ENCODE data around the gene ICOSLG. TPM values are rescaled to one million over a fixed set of nuclear protein-coding genes. Genes with fewer than 3 reads are reported as not detected.

Gene ICOSLG
- total RNA-seq, 1 donor, result 15.4 TPM

DNA sequence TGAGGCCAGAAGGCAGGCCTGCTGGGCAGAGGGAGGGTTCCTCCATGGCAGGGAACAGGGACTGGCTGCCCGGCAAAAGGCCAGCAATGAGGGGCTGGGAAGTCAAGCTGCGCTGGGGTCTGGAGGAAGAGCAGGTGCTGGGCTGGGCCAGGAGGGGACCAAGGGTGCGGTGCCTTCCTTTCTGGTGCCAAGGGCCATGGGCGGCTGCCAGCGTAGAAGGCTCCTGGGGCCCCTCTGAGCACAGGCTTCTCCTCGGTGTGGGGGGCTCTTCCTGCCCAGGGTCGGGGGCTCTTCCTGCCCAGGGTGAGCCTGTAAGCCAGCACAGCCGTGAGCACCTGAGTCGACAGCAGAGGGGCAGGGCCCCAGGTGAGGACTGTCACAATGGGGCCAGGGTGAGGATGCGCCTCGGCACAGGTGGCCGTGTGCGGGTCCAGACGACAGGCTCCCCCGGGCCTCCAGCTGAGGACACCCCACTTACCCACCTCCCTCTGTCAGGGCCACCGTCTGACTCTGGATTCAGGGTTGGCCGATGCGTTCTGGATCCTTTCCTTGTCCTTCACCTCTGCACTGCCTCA is 31.6 kb upstream of the ICOSLG start:
- H3K27me3 ChIP-seq (ENCODE audit: insufficient read depth, low read length), result no peaks in the 10 kb centered on the region
- no peaks in the 10 kb centered on the region for H3K4me1 ChIP-seq (ENCODE audit: insufficient read depth, low read length)

DNA sequence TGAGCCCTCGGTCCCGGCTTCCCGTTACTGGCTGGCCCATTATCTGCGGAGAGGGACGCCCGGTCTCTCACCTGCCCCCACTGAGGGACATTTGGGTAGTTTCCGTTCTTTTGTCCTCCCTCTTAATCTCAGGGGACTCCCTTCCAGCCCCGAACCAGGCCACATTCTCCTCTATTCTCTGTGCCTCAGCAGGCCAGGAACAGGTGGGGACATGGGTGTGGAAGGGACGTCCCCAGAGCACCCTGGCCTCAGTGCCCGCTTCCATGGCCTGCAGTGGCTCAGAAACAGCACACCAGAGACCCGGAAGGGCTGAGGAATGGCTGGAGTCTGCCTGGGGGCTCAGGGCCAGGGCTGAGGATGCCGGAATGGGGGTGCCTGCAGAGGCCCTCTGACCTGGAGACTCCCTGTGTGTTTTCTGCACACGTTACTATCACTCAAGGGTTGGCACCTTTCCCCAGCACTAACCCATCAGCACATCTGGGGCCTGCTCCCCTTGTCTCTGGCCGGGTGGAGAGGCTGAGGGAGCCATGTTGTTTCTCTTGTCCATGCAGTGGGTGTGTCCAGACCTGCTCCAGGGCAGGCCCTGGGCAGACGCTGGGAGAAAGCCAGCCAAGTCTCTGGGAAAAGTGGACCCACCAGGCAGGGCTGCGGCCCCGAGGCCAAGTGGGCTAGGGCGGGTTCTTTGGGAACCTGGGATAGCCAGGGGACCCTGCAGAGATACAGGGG is 31.0 kb upstream of the ICOSLG start:
- no peaks in the 10 kb centered on the region for H3K4me1 ChIP-seq (ENCODE audit: insufficient read depth, low read length)

More for the DNA sequence above, 31.6 kb upstream of the ICOSLG start:
- H3K4me3 ChIP-seq (ENCODE audit: low read length), result no peak overlapping the region
- H3K9me3 ChIP-seq (ENCODE audit: low read depth, low read length), result no peaks in the 10 kb centered on the region

DNA sequence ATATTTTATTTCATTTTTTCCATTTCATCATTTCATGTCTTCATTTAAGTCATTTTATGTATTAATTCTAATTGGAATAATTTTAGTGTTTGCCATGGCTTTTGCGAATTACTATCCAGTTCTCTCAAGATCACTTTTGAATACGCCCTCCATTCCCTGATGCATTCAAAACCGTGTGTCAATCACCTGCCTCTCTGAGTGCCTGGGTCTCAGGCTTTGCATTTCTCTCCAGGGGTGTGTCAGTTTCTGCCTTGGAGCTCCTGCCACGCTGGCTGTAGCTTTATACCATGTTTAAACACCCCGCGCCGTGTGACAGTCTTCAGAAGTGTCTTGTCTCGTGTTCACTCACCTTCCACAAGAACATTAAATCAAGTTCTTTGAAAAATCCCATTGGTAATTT is 28.3 kb upstream of the ICOSLG start:
- Histone ChIP-seq H3K27me3 (ENCODE audit: insufficient read depth, low read length) (no peaks in the 10 kb centered on the region), H3K4me3 (ENCODE audit: low read length) (no peak overlapping the region), H3K9me3 (ENCODE audit: low read depth, low read length) (no peaks in the 10 kb centered on the region), H3K4me1 (ENCODE audit: insufficient read depth, low read length) (no peaks in the 10 kb centered on the region)

More for the DNA sequence above, 31.0 kb upstream of the ICOSLG start:
- H3K4me3 ChIP-seq (ENCODE audit: low read length), result no peak overlapping the region
- H3K27me3 ChIP-seq (ENCODE audit: insufficient read depth, low read length), result no peaks in the 10 kb centered on the region
- no peaks in the 10 kb centered on the region for H3K9me3 ChIP-seq (ENCODE audit: low read depth, low read length)

DNA sequence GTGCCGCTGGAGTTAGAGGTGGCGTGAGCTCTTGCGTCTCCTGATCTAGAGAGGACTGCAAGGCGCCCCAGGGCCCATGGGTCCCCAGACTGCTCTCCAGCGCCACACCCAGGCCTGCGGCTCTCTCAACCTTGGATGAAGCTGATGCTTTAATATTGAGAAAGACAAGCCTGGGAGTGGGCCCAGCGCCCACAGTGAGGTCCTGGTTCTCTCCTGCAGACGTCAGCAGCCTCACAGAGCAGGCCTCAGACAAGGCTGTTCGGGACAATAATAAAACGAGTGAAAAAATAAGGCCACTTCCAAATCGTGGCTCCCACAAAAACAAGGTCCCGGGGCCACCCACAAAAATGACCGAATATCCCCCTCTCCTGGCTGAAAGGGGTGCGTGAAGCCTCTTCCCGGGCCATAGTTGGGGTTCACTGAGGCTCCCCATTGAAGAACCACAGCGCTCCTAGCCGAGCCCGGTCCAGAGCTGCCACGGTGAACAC is 27.0 kb upstream of the ICOSLG start:
- H3K27me3 ChIP-seq (ENCODE audit: insufficient read depth, low read length), result no peaks in the 10 kb centered on the region
- no peak overlapping the region for H3K4me3 ChIP-seq (ENCODE audit: low read length)
- H3K4me1 ChIP-seq (ENCODE audit: insufficient read depth, low read length), result no peaks in the 10 kb centered on the region
- no peaks in the 10 kb centered on the region for H3K9me3 ChIP-seq (ENCODE audit: low read depth, low read length)

DNA sequence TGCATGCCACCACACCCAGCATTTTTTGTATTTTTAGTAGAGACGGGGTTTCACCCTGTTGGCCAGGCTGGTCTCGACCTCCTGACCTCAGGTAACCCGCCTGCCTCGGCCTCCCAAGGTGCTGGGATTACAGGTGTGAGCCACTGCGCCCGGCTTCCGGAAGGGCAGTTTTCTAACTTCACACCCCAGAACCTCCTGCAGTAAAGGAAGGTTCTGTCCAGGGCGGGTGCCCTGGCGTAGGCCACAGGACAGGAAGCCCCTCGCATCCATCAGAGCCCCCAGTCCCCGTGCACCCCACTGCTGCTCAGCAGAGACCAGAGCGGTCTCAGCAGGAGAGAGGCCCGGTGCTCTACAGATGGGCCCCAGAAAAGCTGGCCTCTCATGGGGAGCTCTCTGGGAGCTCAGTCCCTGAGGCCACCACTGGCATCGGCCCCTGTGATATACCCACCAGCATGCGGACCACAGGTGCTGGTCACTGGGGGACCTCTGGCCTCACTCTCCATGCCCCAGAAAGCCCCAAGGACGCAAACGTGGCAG is 25.1 kb upstream of the ICOSLG start:
- Histone ChIP-seq H3K9me3 (ENCODE audit: low read depth, low read length) (no peaks in the 10 kb centered on the region), H3K4me3 (ENCODE audit: low read length) (no peak overlapping the region), H3K4me1 (ENCODE audit: insufficient read depth, low read length) (no peaks in the 10 kb centered on the region), H3K27me3 (ENCODE audit: insufficient read depth, low read length) (no peaks in the 10 kb centered on the region)

DNA sequence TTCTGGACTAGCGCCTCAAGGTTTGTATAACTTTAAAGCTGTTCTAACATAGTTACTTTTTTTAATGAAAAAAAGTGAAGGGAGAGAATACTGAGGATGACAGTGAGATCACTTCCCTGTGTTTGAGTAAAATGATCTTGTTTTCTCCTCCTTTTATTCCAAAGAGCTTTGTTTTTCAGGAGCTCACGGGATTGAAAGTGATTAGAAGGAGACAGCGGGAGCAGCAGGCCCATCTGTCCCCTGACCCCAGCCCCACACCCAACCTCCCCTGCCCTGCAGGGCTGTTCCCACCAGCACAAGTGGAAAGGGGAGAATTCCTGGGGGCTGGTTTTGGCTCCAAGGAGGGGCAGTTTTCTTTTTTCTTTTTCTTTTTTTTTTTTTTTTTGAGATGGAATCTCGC is 23.0 kb upstream of the ICOSLG start:
- H3K4me1 ChIP-seq (ENCODE audit: insufficient read depth, low read length), result no peaks in the 10 kb centered on the region
- H3K27me3 ChIP-seq (ENCODE audit: insufficient read depth, low read length), result no peaks in the 10 kb centered on the region
- H3K4me3 ChIP-seq (ENCODE audit: low read length), result no peak overlapping the region
- H3K9me3 ChIP-seq (ENCODE audit: low read depth, low read length), result no peaks in the 10 kb centered on the region

DNA sequence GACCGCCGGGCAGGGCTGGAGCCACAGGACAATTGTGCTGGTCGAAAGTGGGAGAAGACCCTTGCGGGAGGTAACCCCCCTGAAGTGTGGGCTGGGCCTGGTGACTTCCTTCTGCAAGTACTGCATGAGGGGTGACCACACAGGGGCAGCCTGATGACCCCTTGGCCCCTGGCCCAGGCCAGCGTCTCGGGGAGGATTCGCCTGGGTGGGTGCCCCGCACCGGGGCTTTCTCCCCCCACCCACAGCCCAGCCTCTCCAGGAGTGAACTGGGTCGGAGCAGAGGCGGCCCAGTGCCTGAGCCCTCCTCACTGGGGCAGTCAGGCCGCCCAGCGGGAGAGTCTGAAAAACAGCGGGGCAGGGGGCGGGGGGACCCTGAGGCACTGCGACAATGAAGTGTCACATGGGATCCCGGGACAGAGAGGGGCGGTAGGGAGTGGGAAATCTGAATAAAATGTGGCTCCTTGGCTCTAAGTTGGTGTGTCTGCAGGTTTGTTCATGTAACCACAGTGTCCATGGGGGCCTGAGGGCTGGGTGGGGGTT is 22.5 kb upstream of the ICOSLG start:
- H3K4me1 ChIP-seq (ENCODE audit: insufficient read depth, low read length), result no peaks in the 10 kb centered on the region
- no peaks in the 10 kb centered on the region for H3K27me3 ChIP-seq (ENCODE audit: insufficient read depth, low read length)
- H3K4me3 ChIP-seq (ENCODE audit: low read length), result no peak overlapping the region
- no peaks in the 10 kb centered on the region for H3K9me3 ChIP-seq (ENCODE audit: low read depth, low read length)

DNA sequence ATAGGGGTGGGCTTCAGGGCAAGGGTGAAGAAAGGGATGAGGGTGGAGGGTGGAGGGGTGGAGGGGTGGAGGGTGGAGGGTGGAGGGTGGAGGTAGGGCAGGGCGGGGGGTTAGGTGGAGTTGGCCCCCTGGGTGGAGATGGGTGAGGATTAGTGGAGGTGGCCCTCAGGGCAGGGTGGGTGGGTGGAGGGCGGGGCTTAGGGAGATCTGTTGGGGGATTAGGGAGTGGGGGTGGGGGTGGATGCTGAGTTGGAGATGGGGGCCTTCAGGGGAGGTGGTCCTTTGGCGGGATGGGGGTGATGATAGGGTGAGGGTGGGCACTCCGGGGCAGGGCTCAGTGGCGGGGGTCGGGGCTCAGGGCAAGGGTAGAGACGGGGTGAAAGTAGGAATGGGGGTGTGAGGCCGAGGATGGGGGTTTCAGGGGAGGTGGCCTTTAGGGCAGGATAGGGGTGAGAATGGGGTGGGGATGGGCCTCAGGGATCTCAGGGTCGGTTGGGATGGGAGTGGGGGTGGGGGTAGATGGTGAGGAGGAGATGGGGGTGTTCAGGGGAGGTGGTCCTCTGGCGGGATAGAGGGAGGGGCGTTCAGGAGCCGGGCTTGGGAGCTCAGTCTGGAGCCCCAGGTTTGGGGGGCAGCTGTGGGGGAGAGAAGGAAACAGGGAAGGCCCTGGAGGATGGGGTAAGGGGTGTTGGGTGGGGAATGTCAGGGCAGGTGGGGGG is 21.8 kb upstream of the ICOSLG start:
- Histone ChIP-seq H3K9me3 (ENCODE audit: low read depth, low read length) (no peaks in the 10 kb centered on the region), H3K4me1 (ENCODE audit: insufficient read depth, low read length) (no peaks in the 10 kb centered on the region), H3K4me3 (ENCODE audit: low read length) (no peak overlapping the region), H3K27me3 (ENCODE audit: insufficient read depth, low read length) (no peaks in the 10 kb centered on the region)

DNA sequence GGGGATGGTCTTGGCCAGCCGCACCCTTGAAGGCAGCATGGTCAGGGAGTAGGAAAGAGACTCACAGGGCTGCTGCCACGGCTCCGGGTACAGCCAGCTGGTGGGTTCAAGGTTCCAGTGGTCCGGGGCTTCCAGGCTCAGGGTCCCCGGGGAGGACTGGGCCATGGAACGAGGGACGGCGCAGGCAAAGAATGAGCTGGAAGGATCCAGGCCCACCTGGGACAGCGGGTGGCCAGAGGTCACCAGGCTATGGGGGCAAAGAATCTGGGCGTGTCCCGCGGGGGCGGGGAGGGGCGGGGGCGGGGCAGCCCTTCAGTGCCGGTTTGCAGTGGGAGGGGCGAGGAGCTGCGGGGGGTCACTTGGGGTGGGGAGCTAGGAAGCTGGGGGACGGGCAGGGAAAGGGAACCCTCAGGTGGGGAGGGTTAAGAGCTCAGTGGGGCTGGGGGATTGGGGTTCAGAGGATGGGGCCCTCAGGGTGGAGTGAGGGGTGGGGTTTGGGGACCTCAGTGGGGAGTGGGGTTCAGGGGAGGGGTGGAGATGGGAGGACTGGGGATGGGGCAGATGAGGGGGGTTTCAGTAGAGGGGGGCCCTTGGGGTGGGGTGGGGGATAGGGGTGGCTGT is 21.0 kb upstream of the ICOSLG start, which contains the start of gene DNMT3L:
TSS of gene DNMT3L (minus strand) at position 223 of the 621 bp plus-strand sequence. CDS start 638 bp downstream, outside the sequence.
- H3K27me3 ChIP-seq (ENCODE audit: insufficient read depth, low read length), result no peaks in the 10 kb centered on the region
- no peaks in the 10 kb centered on the region for H3K4me1 ChIP-seq (ENCODE audit: insufficient read depth, low read length)
- H3K9me3 ChIP-seq (ENCODE audit: low read depth, low read length), result no peaks in the 10 kb centered on the region
- no peak within 1 kb of the TSS for H3K4me3 ChIP-seq (ENCODE audit: low read length)

DNA sequence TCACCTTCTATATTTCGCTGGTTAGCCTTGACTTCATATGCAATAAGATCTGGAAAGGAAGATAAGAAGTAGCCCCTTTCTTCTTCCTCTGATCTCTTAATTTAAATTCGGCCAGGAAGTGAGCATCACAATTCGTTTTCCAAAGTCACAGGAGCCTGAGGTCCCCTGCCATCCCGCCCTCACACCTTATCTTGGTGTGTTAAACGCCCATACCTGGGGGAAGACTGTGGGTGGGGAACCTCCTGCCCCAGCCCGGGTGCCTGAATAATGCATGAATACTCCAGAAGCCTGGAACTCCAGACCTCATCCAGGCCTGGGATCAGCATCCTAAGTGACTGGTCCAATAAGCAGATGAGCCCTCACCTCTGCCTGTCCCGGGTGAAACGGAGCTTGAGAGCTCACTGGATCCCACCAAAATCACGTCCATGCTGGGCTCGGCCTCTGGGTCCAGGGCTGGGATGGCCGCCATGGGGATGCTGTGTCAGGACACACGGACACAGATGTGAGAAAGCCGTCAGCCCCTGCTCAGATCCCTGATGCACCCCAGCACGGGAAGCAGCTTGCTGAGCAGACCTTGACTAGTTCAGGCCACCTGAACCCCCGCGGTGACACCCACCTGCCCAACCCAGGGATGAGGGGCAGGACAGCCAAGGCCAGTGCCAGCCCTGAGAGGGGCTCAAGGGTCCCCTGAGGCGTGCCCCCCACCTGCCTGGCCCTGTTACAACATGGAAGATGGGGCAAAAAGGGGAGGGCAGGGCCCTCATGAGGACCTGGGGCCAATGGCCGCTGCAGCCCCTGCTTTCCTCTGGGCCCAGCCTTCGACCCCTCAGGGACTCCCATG is 20.3 kb upstream of the ICOSLG start:
- no peaks in the 10 kb centered on the region for H3K4me1 ChIP-seq (ENCODE audit: insufficient read depth, low read length)

DNA sequence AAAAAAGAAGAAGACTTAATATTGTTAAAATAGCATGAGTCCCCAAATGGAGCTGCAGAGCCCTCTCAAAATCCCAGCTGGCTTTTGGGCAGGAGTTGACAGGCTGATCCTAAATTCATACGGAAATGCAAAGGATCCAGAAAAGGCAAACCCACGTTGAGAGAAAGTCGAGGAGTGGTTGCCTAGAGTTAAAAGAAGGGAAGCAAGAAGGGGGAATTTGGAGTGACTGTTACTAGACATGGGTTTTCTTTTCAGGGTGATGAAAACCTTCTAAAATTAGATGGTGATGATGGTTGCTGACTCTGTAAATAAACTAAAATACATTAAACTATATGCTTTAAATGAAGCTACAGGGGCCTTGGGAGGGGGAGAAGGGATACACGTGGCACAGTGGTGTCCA is 19.3 kb upstream of the ICOSLG start:
- H3K4me3 ChIP-seq (ENCODE audit: low read length), result no peak overlapping the region
- H3K27me3 ChIP-seq (ENCODE audit: insufficient read depth, low read length), result no peaks in the 10 kb centered on the region
- H3K9me3 ChIP-seq (ENCODE audit: low read depth, low read length), result no peaks in the 10 kb centered on the region
- no peaks in the 10 kb centered on the region for H3K4me1 ChIP-seq (ENCODE audit: insufficient read depth, low read length)

More for the DNA sequence above, 20.3 kb upstream of the ICOSLG start:
- Histone ChIP-seq H3K4me3 (ENCODE audit: low read length) (no peak overlapping the region), H3K9me3 (ENCODE audit: low read depth, low read length) (no peaks in the 10 kb centered on the region), H3K27me3 (ENCODE audit: insufficient read depth, low read length) (no peaks in the 10 kb centered on the region)

DNA sequence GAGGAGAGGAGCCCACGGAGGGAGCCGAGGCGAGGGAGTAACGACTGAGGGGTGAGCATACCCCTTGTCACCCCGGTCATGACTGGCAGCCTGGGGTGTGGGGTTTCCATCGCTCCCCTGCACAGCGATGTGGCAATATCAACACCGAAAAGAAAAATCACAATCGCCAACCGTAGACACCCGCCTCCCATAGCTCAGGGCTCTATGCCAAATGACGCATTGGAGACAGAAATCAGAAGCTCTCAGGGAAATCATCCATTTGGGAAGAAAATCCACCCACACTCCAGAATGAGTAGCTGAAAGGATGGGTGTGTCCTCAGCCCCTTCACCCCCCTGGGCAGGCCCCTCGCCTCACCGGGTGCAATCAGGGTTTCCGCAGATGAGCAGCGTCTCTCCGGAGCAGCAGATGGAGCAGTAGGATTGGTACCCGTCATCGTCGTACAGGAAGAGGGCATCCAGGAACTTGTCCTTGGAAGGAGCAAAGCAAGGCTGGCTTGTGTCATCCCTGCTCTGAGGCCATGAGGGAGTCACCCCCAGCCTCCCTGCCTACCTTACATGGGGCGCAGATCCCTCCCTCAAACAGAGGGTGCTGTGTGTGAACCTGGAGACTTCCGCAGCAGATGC is 18.5 kb upstream of the ICOSLG start:
- Histone ChIP-seq H3K4me1 (ENCODE audit: insufficient read depth, low read length) (no peaks in the 10 kb centered on the region), H3K9me3 (ENCODE audit: low read depth, low read length) (no peaks in the 10 kb centered on the region), H3K4me3 (ENCODE audit: low read length) (no peak overlapping the region), H3K27me3 (ENCODE audit: insufficient read depth, low read length) (no peaks in the 10 kb centered on the region)

DNA sequence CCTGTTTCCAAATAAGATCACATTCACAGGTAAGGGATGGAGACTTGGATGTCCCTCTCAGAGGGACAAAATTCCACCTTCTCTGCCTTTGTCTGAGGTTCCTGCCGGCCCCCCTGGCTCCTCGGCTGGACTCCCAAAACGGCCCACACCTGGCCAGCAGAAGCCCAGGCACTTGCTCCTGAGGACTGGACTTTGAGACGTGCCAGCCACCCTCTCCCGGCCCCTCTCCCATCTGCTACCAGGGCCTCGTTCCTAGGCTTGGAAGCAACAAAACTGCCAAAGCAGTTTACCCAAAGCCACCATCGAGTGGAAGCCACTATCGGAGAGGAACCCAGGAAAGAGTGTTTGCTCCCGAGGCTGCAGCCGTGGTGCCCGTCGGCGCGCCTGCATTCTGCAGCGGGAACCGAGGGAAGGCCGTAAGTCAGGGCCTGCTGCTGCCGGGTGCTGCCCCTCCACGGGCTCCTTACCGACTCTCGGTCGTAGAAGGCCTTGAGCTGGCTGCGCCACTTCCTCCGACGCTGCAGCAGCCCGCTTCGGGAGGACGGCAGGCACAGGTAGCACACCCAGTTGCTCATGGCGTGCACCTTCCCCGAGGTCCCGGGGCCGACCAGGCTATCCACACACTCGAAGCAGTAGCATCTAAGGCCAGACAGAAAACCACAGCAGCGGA is 17.4 kb upstream of the ICOSLG start:
- Histone ChIP-seq H3K9me3 (ENCODE audit: low read depth, low read length) (no peaks in the 10 kb centered on the region), H3K4me1 (ENCODE audit: insufficient read depth, low read length) (no peaks in the 10 kb centered on the region), H3K27me3 (ENCODE audit: insufficient read depth, low read length) (no peaks in the 10 kb centered on the region), H3K4me3 (ENCODE audit: low read length) (no peak overlapping the region)

All from mononuclear cell (primary cell).